Measurements from ENCODE around the gene MRPS25. TPM values are rescaled to one million over a fixed set of nuclear protein-coding genes. Genes with fewer than 3 reads are reported as not detected.

Gene MRPS25
- total and polyA plus RNA-seq, 2 experiments from 2014 or later = 42.1 to 96.9 TPM

DNA sequence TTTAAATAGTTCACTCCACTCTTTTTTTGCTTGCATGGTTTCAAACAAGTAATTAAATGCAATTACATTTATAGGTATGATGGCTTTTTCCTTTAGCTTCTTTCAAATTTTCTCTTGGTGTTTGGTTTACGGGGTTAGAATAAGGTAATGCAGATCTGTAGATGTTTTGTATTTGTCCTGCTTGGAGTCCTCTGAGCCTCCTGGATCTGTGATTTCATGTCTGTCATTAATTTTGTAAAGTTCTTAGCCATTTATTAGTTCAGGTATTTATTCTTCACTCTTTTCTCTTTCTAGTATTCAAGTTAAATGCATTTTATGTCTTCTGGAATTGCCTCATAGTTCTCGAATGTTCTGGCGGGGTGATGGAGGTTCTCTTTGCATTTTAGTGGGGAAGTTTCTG, 1.4 kb upstream of the MRPS25 start:
- Histone ChIP-seq H3K9me3 (ENCODE audit: low read depth) (no peaks in the 10 kb centered on the region), H3K4me3 (no peak overlapping the region), H3K27me3 (no peaks in the 10 kb centered on the region), H3K27ac (no peak overlapping the region), H3K36me3 (no peaks in the 10 kb centered on the region), H3K4me1 (ENCODE audit: low read depth) (no peaks in the 10 kb centered on the region)
- no peak for DNase-seq (ENCODE audit: low read depth in 1 of 2, low spot score in 1 of 2)
- TF ChIP-seq, protein P1, sequence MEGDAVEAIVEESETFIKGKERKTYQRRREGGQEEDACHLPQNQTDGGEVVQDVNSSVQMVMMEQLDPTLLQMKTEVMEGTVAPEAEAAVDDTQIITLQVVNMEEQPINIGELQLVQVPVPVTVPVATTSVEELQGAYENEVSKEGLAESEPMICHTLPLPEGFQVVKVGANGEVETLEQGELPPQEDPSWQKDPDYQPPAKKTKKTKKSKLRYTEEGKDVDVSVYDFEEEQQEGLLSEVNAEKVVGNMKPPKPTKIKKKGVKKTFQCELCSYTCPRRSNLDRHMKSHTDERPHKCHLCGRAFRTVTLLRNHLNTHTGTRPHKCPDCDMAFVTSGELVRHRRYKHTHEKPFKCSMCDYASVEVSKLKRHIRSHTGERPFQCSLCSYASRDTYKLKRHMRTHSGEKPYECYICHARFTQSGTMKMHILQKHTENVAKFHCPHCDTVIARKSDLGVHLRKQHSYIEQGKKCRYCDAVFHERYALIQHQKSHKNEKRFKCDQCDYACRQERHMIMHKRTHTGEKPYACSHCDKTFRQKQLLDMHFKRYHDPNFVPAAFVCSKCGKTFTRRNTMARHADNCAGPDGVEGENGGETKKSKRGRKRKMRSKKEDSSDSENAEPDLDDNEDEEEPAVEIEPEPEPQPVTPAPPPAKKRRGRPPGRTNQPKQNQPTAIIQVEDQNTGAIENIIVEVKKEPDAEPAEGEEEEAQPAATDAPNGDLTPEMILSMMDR (IDR thresholded peaks at IDR 0.05; ENCODE audit: low read depth, low read length) = no peak

DNA sequence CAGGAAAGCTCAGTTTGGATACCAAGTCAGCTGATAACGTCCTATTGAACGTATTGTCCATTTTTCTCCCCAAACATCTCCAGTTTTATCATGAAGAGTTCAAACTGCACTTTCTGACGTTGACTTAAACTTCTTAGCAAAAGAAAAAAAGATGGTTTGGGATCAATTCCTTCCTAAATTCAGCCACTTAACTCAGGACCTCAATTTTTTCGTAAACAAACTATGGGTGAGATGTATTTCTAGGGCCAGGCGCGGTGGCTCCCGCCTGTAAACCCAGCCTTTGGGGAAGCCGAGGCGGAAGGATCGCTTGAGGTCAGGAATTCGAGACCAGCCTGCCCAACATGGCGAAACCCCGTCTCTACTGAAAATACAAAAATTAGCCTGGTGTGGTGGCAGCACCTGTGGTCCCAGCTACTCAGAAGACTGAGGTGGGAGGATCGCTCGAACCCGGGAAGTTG, 464 bp upstream of the MRPS25 start:
- TF ChIP-seq, protein P1 (IDR thresholded peaks at IDR 0.05; ENCODE audit: low read depth, low read length) = no peak
- Histone ChIP-seq H3K4me3 (peak overlapping the region; percentile 85), H3K9me3 (ENCODE audit: low read depth) (no peaks in the 10 kb centered on the region), H3K4me1 (ENCODE audit: low read depth) (no peaks in the 10 kb centered on the region), H3K27me3 (no peaks in the 10 kb centered on the region), H3K27ac (no peak overlapping the region), H3K36me3 (no peaks in the 10 kb centered on the region)
- no peak for DNase-seq (ENCODE audit: low read depth in 1 of 2, low spot score in 1 of 2)

DNA sequence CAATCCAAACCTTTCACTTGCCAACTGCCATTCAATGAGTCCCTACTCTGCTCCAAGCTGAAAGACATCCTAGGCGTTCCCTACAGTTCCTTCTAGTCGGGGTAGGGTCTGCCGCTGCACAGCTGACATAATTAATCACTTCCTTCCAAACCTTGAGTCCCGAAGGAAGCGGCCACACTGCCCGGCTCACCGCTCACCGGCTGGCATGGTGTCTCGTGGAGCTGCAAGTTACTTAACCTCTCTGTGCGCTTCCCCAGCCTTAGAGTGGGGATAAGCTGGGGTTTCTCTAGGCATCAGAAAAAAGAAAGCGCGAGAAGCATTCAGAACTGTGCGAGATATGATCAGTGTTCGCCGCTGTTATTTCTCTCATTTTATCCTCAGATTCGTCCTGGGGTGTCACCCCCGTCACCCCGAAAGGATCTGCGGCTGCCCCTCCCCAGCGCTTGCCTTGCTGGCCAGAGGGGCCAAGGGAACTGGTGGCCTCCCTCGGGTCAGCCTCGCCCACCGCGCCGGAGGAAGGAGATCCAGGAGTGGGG, 748 bp downstream of the MRPS25 start:
- Histone ChIP-seq H3K4me3 (peak overlapping the region; percentile 85), H3K9me3 (ENCODE audit: low read depth) (no peaks in the 10 kb centered on the region), H3K27ac (no peak overlapping the region), H3K4me1 (ENCODE audit: low read depth) (no peaks in the 10 kb centered on the region), H3K27me3 (no peaks in the 10 kb centered on the region), H3K36me3 (no peaks in the 10 kb centered on the region)
- TF ChIP-seq, protein P1 (IDR thresholded peaks at IDR 0.05; ENCODE audit: low read depth, low read length) = no peak
- DNase-seq (ENCODE audit: low read depth in 1 of 2, low spot score in 1 of 2) = peak in 1 of 2 donors; percentile 30

DNA sequence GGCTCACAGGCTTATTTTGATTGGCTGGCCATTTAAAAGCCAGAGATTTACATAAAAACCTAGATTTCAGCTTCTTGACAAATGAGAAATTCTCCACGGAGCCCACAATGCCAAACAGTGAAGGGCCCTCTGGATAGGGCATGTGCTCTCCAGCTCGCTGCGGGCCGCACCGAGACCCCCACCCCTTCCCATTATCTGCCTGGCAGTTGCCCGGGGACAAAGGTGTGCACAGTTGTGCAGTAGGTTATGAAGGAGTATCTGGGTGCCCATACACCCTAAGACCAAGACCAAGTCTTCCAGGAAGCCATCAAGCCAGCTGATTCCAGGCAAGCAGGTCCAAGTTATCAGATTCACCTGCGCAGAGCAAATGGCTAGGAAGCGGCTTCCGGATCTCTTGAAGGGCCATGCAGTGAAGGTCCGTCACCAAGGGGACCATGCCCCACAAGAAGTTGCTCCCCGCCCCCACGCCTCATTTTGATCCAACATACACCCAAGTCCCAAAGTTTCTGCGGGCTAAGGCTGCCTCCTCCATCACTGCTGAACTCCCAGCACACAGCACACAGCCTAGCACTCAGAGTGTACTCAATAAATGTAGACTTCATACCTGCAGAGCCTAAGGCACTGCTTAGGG, 1.3 kb downstream of the MRPS25 start:
- TF ChIP-seq, protein P1 (IDR thresholded peaks at IDR 0.05; ENCODE audit: low read depth, low read length) = no peak
- Histone ChIP-seq H3K27ac (no peak overlapping the region), H3K4me3 (peak overlapping the region; percentile 85), H3K27me3 (no peaks in the 10 kb centered on the region), H3K36me3 (peaks cover 5% of the 10 kb centered on the region), H3K4me1 (ENCODE audit: low read depth) (no peaks in the 10 kb centered on the region), H3K9me3 (ENCODE audit: low read depth) (no peaks in the 10 kb centered on the region)
- no peak for DNase-seq (ENCODE audit: low read depth in 1 of 2, low spot score in 1 of 2)

DNA sequence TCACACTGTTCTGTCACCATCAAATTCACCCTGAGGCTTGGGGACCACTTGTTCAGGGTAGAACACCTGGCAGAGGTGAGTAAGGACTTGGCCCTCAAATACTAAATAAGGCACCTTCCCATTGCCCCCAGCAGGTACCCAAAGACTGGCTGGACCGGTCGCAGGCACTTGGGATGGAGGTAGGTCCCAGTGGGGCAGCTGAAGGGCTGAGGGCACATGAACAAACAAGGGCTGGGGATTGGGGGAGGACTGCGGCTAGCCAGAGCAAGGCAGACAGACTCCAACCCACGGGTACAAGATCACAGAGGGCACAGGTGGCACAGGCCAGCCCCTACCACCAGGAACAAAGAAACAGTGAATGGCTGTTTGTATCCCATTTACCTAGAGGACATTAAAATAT, 1.9 kb downstream of the MRPS25 start:
- Histone ChIP-seq H3K4me1 (ENCODE audit: low read depth) (no peaks in the 10 kb centered on the region), H3K27ac (no peak overlapping the region), H3K4me3 (no peak overlapping the region), H3K9me3 (ENCODE audit: low read depth) (no peaks in the 10 kb centered on the region), H3K27me3 (no peaks in the 10 kb centered on the region), H3K36me3 (peaks cover 11% of the 10 kb centered on the region)
- TF ChIP-seq, protein P1 (IDR thresholded peaks at IDR 0.05; ENCODE audit: low read depth, low read length) = no peak
- no peak for DNase-seq (ENCODE audit: low read depth in 1 of 2, low spot score in 1 of 2)

All from cardiac muscle cell (in vitro differentiated cells and primary cell).